H1 (cell line): Measurements from ENCODE around the gene MARVELD2. TPM values are rescaled to one million over a fixed set of nuclear protein-coding genes. Genes with fewer than 3 reads are reported as not detected.

Source experiments
- CTCF ChIA-PET: fragments of 300-600 bp; sonication (Branson Sonifier 250); formaldehyde crosslinking; loops from one replicate; lab custom pipeline; 2021; ENCODE audit not compliant: partially characterized antibody; lab: Charles Lee
- POLR2A ChIA-PET: fragments of 300-600 bp; sonication (Branson Sonifier 250); formaldehyde crosslinking; loops from one replicate; lab custom pipeline; 2021; ENCODE audit warnings: inconsistent platforms; ENCODE audit not compliant: partially characterized antibody; lab: Charles Lee
- DNase-seq, 2 experiments: peaks; one replicate each; pipeline versions ENCODE4 v3.0.0 to v3.0.0-alpha.2; 2010 to 2022; ENCODE audit warnings: low spot score in 2 of 2, low read depth in 1 of 2, mixed read lengths in 1 of 2
- FAIRE-seq: peaks from 2 replicates; lab custom pipeline; 2011; peaks lifted over from hg19 to GRCh38; lab: Jason Lieb, UNC
- H2AFZ ChIP-seq: 2 replicates; pipeline ENCODE4 v1.8.1; 2012; ENCODE audit warnings: low read length, inconsistent platforms
- H2AK5ac ChIP-seq: 2 replicates; pipeline ENCODE4 v1.6.1; 2013; ENCODE audit warnings: low read depth, low read length
- H2BK120ac ChIP-seq: replicated peaks from 2 replicates; pipeline ENCODE3; 2013; ENCODE audit warnings: low read depth, low read length, inconsistent platforms
- H2BK12ac ChIP-seq: 2 replicates; pipeline ENCODE4 v1.6.1; 2013; ENCODE audit warnings: low read depth, low read length
- H2BK15ac ChIP-seq: 2 replicates; pipeline ENCODE4 v1.6.1; 2013; ENCODE audit warnings: low read length
- H2BK20ac ChIP-seq: 2 replicates; pipeline ENCODE4 v1.6.1; 2013; ENCODE audit warnings: low read length
- H2BK5ac ChIP-seq: 2 replicates; pipeline ENCODE4 v1.6.1; 2013; ENCODE audit warnings: low read depth, low read length
- H3K14ac ChIP-seq: 2 replicates; pipeline ENCODE4 v1.6.1; 2013; ENCODE audit warnings: inconsistent platforms; ENCODE audit not compliant: insufficient read length
- H3K18ac ChIP-seq: 2 replicates; pipeline ENCODE4 v1.6.1; 2013; ENCODE audit warnings: low read length; ENCODE audit errors: extremely low read depth
- H3K23ac ChIP-seq: 2 replicates; pipeline ENCODE4 v1.6.1; 2013; ENCODE audit warnings: inconsistent platforms; ENCODE audit not compliant: insufficient read length
- H3K23me2 ChIP-seq: 2 replicates; pipeline ENCODE4 v1.6.1; 2013; ENCODE audit warnings: low read depth, low read length
- H3K27ac ChIP-seq: 2 replicates; pipeline ENCODE4 v1.6.1; 2011; ENCODE audit warnings: low read depth, low read length, inconsistent platforms
- H3K27me3 ChIP-seq, 4 experiments: replicated peaks in 1 of 4; 1 replicate in 1 of 4; 2 replicates in 3 of 4; pipeline versions ENCODE4 v1.6.1 to v1.8.1; 2011 to 2013; ENCODE audit warnings: low read length in 3 of 4, mild to moderate bottlenecking in 3 of 4, inconsistent platforms in 2 of 4, mixed read lengths in 2 of 4, moderate library complexity in 1 of 4; ENCODE audit not compliant: control insufficient read depth in 3 of 4, insufficient read depth in 3 of 4; ENCODE audit errors: extremely low read depth in 1 of 4
- H3K36me3 ChIP-seq, 4 experiments: 2 replicates each; pipeline versions ENCODE4 v1.6.1 to v1.8.1; 2011 to 2013; ENCODE audit warnings: mild to moderate bottlenecking in 4 of 4, low read length in 3 of 4, moderate library complexity in 2 of 4, control low read depth in 1 of 4, inconsistent platforms in 1 of 4; ENCODE audit not compliant: insufficient read depth in 4 of 4, control insufficient read depth in 2 of 4
- H3K4ac ChIP-seq: replicated peaks from 2 replicates; pipeline ENCODE3; 2013; ENCODE audit warnings: low read length, low read depth, mixed read lengths, inconsistent platforms; ENCODE audit not compliant: insufficient read length
- H3K4me1 ChIP-seq, 4 experiments: replicated peaks in 1 of 4; 1 replicate in 1 of 4; 2 replicates in 3 of 4; pipeline versions ENCODE4 v1.6.1 to v1.8.1; 2011 to 2013; ENCODE audit warnings: low read length in 3 of 4, inconsistent platforms in 2 of 4, mixed read lengths in 1 of 4; ENCODE audit not compliant: insufficient read depth in 4 of 4, control insufficient read depth in 3 of 4
- H3K4me2 ChIP-seq, 2 experiments: 2 replicates each; pipeline versions ENCODE4 v1.6.1 to v1.8.1; 2011 to 2013; ENCODE audit warnings: low read depth in 2 of 2, low read length in 2 of 2, control low read depth in 1 of 2, inconsistent platforms in 1 of 2, mild to moderate bottlenecking in 1 of 2; ENCODE audit not compliant: insufficient read depth in 1 of 2
- H3K4me3 ChIP-seq, 4 experiments: fragments of 200-600, 300-600 bp in 1 of 4; sonication (generic), shearing (Covaris generic), sonication (Bioruptor Twin) in 1 of 4; 2 replicates each; pipeline versions ENCODE4 v1.5.1 to v1.8.1; 2011 to 2016; ENCODE audit warnings: low read length in 4 of 4, low read depth in 3 of 4, control low read depth in 2 of 4, inconsistent platforms in 2 of 4, mild to moderate bottlenecking in 2 of 4, mixed read lengths in 1 of 4, moderate library complexity in 1 of 4; ENCODE audit not compliant: insufficient read depth in 2 of 4; ENCODE audit errors: extremely low read depth in 1 of 4
- H3K56ac ChIP-seq: replicated peaks from 2 replicates; pipeline ENCODE3; 2013; ENCODE audit warnings: low read depth, mild to moderate bottlenecking, mixed read lengths, low read length, inconsistent platforms; ENCODE audit not compliant: insufficient read length
- H3K79me1 ChIP-seq: 2 replicates; pipeline ENCODE4 v1.6.1; 2013; ENCODE audit warnings: low read depth, low read length, control low read depth
- H3K79me2 ChIP-seq, 2 experiments: 2 replicates each; pipeline versions ENCODE4 v1.6.1 to v1.8.1; 2012 to 2013; ENCODE audit warnings: low read length in 2 of 2, mild to moderate bottlenecking in 2 of 2, inconsistent platforms in 1 of 2; ENCODE audit not compliant: insufficient read depth in 2 of 2, control insufficient read depth in 1 of 2
- H3K9ac ChIP-seq, 4 experiments: replicated peaks in 1 of 4; 1 replicate in 1 of 4; 2 replicates in 3 of 4; pipeline versions ENCODE4 v1.6.1 to v1.8.1; 2011 to 2013; ENCODE audit warnings: low read depth in 3 of 4, low read length in 3 of 4, control low read depth in 2 of 4, mild to moderate bottlenecking in 2 of 4, moderate library complexity in 2 of 4, inconsistent platforms in 1 of 4; ENCODE audit errors: extremely low read depth in 1 of 4
- H3K9me3 ChIP-seq, 2 experiments: 2 replicates each; pipeline versions ENCODE4 v1.6.1 to v1.8.1; 2012 to 2013; ENCODE audit warnings: mild to moderate bottlenecking in 2 of 2, moderate library complexity in 2 of 2, control low read depth in 1 of 2, inconsistent platforms in 1 of 2, low read depth in 1 of 2, low read length in 1 of 2, mixed read lengths in 1 of 2; ENCODE audit not compliant: insufficient read depth in 2 of 2
- H4K20me1 ChIP-seq, 2 experiments: replicated peaks in 1 of 2; 2 replicates each; pipeline versions ENCODE3 to v1.8.1; 2011 to 2013; ENCODE audit warnings: inconsistent platforms in 2 of 2, low read length in 2 of 2, mild to moderate bottlenecking in 1 of 2; ENCODE audit not compliant: insufficient read depth in 2 of 2, control insufficient read depth in 1 of 2
- H4K5ac ChIP-seq: 2 replicates; pipeline ENCODE4 v1.6.1; 2013; ENCODE audit warnings: low read length, low read depth, mixed read lengths, inconsistent platforms; ENCODE audit not compliant: insufficient read length
- H4K8ac ChIP-seq: 2 replicates; pipeline ENCODE4 v1.8.0; 2013; ENCODE audit warnings: mild to moderate bottlenecking, moderate library complexity, low read length, inconsistent platforms; ENCODE audit not compliant: insufficient read depth; ENCODE audit errors: extremely low read depth
- H4K91ac ChIP-seq: replicated peaks from 2 replicates; pipeline ENCODE3; 2013; ENCODE audit warnings: low read length, mixed read lengths, inconsistent platforms; ENCODE audit not compliant: insufficient read length
- GABPA ChIP-seq: IDR thresholded peaks from 2 replicates; pipeline ENCODE4 v1.6.1; 2011; ENCODE audit warnings: mild to moderate bottlenecking, low read length, moderate library complexity, borderline replicate concordance; ENCODE audit not compliant: insufficient read depth
- MAFK ChIP-seq: IDR thresholded peaks from 2 replicates; pipeline ENCODE4 v1.6.1; 2012; ENCODE audit warnings: low read depth, mild to moderate bottlenecking, improper control_type of control experiment, low read length
- RBBP5 ChIP-seq: IDR thresholded peaks from 2 replicates; pipeline ENCODE4 v1.7.1; 2012; ENCODE audit warnings: low read depth, mild to moderate bottlenecking, inconsistent platforms, low read length, moderate library complexity, borderline replicate concordance
- WGBS, 2 experiments: shearing (Covaris generic) in 1 of 2; methylation state at CpG; one replicate each; pipeline versions ENCODE4 v1.1.6 to v1.1.7; 2013 to 2015; ENCODE audit warnings: low lambda C conversion rate in 2 of 2, mixed read lengths in 2 of 2, inconsistent platforms in 1 of 2, low coverage in 1 of 2, missing lambda C conversion rate in 1 of 2; ENCODE audit not compliant: insufficient replicate concordance in 2 of 2, insufficient coverage in 1 of 2, insufficient read length in 1 of 2; ENCODE audit errors: extremely low coverage in 1 of 2, missing lambda C conversion rate in 1 of 2; 5-methylcytosine and 5-hydroxymethylcytosine counted together
- polyA plus RNA-seq, 7 experiments: library from polyadenylated mRNA; depleted of rRNA in 3 of 7; stranded (reverse) in 5 of 7; unstranded in 2 of 7; fragments of >200 nt in 5 of 7; fragments of 200-250 nt in 2 of 7; gene quantifications; 1 replicate in 5 of 7; 2 replicates in 1 of 7; 4 replicates in 1 of 7; pipeline versions ENCODE4 v1.2.1 to v1.2.3, GENCODE V29; 2011 to 2013; ENCODE audit warnings: missing spikeins in 2 of 7, mixed read lengths in 2 of 7
- total RNA-seq: library from RNA; stranded (reverse); fragmentation: NEBNext Ultra II Directional; extraction: Animal tissue kit (Norgen Biotek cat#: 25700); gene quantifications from 2 replicates; pipeline ENCODE4 v1.2.1, GENCODE V29; 2021

MARVELD2 gene
- total and polyA plus RNA-seq, 2 of the 8 experiments (the other 6 are each of a cell fraction or from before 2014, with no cell fraction given) = 18.7 to 31.0 TPM

DNA sequence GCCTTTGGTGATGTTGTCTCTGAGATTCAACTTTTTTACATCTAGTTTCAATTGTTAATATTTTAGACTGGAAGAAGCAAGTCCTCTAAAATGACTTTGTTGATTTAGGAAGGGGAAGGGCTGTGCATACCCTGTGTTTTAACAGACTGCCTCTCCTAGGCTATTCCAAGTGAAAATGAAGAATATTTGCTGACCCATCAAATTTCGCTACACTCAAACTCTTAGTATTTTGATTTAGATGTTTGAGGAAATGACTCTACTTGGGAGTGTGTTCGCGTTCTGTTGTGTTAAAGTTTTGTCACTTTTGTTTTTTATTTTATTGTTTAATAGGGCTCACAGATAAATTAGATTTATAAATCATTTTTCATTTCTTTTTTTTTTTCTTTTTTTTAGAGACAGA, 3.6 kb downstream of the MARVELD2 start:
- no peak overlapping the region for H2BK12ac ChIP-seq
- H2BK120ac ChIP-seq = no peak overlapping the region
- DNase-seq (no peak), FAIRE-seq (no peak)
- H4K91ac ChIP-seq = no peak overlapping the region
- no peak overlapping the region for H2AK5ac ChIP-seq
- peaks cover 0 to 24% (median 8%) of the 10 kb centered on the region in 4 experiments; a peak in 4 of 8 replicates for H3K36me3 ChIP-seq
- no peaks in the 10 kb centered on the region; the same call in 1 of the 2 replicates for H3K79me1 ChIP-seq
- no peaks in the 10 kb centered on the region; a peak in 2 of 7 replicates for H3K4me1 ChIP-seq
- no peak overlapping the region for H3K4me2 ChIP-seq
- no peak overlapping the region for H4K8ac ChIP-seq
- no peak overlapping the region for H3K23ac ChIP-seq
- H2BK20ac ChIP-seq = no peak overlapping the region
- H3K56ac ChIP-seq = no peak overlapping the region
- peaks cover 9% of the 10 kb centered on the region for H3K23me2 ChIP-seq
- no peak overlapping the region for H3K27ac ChIP-seq
- no peak overlapping the region for H3K14ac ChIP-seq
- 89% methylated on average over 3 of the region's 3 CpGs; no CpG with 5 or more reads in 1 of the 2 experiments for WGBS, 2 experiments
- peaks cover 0 to 2% of the 10 kb centered on the region in 2 experiments for H4K20me1 ChIP-seq
- H3K4ac ChIP-seq = no peak overlapping the region
- H2BK5ac ChIP-seq = no peak overlapping the region
- no peak overlapping the region for H3K4me3 ChIP-seq
- no peak overlapping the region for H4K5ac ChIP-seq
- POLR2A ChIA-PET = no interaction called here
- H3K27me3 ChIP-seq = no peaks in the 10 kb centered on the region
- no peak overlapping the region for H2BK15ac ChIP-seq
- H3K9me3 ChIP-seq = 0 out of 4 replicates have a peak, but pooled peaks cover 0 to 4% of the 10 kb centered on the region in 2 experiments
- peaks cover 0 to 7% of the 10 kb centered on the region in 2 experiments; a peak in 2 of 4 replicates for H3K79me2 ChIP-seq
- TF ChIP-seq RBBP5 (no peak), MAFK (peak; percentile 90), GABPA (no peak)
- TF ChIP-seq, all 59 proteins: peak for 1
- Histone ChIP-seq H3K18ac (no peak overlapping the region), H3K9ac (no peak overlapping the region), H2AFZ (no peak overlapping the region)
- CTCF ChIA-PET = no interaction called here
